CD4-positive, alpha-beta T cell treated with Interleukin-17A for 4 hours (primary cell): ENCODE measurements around the gene PPP2R2C.

ENCODE experiments used
- DNase-seq: peaks from one replicate; pipeline ENCODE4 v3.0.0-alpha.2; 2020; ENCODE audit warnings: mixed read lengths

The PPP2R2C gene

DNA sequence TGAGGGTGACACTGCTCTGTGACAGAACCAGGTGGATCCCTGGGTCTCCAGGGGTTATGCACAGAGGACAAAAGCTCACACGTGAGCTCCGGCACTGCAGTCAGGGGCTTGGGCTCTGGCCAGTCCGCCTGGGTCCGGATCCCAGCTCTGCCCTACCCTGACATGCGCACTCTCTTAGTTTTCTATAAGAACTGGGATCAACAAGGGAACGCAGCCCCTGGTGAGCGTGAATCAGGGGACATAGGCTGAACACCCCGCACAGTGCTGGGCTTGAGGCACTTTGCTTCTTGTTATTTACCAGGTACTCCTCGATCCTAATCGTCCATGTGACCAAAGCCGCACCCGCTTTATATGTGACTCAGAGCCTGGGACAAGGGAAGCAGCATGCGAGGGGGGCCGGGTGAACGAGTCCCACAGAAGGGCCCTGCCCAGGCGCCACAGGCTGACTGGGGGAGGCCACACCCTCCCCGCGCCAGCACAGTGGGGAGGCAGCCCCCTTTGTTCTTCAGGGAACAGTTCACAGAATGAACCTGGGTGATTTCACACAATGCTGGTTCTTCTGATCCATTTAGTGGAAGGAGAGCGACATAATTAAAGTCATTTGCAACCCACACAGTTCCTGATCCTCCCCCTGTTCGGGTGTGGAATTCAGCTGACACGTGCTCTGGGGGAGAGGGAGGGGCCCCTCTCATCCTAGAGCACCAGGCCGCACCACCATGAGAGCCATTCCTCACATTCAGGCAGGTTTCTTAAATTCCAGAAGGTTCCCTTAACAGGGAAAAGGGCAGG is 147.2 kb downstream of the PPP2R2C start:
- DNase-seq, result no peak

DNA sequence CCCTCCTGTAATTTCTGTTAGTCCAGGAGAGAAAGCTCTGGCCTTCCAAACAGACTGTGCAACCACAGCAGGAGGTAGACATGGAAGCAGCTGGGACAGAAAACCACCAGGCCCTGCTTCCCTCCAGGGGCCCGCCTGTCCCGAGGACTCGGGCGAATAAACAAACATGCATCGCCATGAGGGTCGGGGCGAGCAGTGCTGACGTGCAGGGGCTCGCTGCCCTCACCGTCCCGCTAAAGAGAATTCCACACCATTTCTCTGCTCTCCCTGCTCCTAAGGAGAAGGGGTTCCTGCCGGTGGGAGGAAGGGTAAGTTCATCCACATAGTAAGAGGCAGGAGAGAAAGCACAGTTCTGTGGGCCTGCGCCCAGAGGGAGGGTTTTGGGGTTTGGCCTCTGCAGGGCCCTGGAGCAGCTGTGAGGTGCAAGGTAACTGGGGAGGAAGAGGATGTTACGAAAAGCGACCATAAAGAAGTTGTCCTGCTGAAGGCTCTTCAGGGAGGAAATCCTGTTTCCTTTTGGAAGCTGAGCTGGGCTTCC is 147.9 kb downstream of the PPP2R2C start:
- no peak for DNase-seq

DNA sequence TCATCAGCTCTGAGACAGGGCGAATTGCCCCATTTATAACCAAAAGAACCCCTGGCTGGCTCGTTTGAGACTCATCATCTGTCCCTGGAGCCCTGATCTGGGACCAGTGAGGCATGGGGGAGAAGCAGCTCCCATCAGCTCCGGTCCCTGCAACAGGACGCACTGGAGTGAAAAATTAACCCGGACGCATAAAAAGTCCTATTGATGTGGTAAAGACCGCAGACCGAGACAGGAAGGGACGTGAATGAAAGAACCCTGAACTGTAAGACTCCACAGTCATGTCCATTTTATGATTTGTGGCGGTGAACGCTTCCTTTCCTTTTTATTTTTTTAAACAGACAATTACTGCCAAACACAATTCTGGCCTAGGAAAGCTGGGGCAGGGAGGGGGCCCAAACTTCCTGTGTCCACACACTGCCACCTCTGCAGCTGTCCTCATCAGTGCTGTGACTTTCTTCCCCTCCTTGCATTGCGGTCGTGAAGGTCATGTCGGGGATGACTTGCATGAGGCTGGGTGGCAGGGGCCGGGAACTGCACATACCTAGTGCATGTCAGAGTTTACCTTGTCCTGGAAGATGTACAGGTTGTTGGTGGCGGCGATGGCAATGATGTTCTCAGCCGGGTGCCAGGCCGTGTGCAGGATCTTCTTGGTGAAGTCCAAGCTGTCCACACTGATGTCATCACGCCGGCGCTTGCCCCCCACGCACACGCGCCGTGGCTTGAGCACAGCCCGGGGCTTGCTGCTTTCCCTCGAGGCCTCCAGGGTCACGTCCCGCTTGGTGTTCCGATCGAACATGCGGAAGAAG is 149.4 kb downstream of the PPP2R2C start:
- no peak for DNase-seq

DNA sequence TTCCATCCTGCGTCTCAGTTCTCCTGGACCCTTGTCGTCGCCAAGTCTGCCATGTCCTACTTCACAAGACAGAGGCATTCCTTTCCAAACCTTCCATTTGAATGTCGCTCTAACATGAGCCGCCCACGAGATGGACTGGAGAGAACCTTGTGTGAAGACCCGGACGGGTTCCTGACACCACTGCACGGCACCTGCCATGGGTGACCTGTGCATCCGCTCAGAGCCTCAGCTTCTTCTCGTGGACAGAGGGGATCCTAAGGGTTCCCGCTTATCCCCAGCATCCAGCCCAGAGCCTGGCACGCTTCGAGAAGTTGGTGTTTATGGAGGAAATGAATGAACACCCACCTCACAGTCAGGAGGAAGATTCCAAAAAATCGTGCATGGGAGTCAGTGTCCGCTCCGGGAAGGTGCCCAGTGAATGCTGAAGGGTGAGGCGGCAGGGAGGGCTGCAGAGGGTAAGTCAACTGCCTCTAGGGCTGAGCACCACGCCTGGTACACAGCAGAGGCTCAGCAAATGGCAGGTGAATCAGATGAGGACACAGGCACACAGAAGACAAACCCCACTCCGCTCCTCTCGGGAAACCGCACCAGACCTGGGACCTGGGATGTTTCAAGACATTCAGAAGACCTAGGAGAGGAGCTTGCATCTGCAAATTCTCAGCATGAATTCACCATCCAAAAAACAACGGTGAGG is 150.2 kb downstream of the PPP2R2C start:
- no peak for DNase-seq

DNA sequence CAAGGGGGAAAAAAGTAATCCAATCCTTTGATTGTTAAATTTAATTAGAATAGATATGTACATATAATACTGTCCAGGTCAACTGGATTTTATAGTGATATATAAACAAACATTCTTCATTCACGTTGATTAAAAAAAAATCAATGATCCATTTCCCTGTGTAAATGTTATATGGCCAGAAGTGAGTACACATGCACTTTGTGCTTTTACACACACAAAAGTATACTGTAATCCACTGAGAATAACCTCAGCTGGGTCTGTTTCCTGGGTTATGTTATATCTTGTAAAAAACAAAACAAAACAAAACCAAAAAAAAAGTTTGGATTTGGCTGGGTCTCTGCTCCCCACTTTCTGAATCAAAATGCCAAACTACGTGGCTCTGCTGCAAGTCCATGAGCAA is 151.1 kb downstream of the PPP2R2C start:
- no peak for DNase-seq

DNA sequence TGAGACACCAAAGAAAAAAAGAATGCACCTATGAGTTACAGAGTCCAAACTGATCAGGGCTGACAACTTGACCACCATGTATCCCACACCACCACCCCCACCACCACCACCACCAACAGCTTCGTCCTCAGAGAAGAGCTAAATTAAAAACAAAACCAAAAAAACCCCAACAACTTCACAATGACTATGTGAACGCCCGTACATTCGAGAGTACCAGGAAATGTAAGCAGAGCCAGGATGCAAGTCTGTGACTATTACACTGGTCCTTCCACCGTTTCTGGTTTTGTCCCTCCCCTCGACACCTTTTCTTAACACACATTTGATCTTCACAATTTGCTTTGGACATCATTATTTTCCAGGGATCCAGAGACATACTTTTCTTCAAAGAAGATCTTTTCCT is 151.8 kb downstream of the PPP2R2C start:
- no peak for DNase-seq

DNA sequence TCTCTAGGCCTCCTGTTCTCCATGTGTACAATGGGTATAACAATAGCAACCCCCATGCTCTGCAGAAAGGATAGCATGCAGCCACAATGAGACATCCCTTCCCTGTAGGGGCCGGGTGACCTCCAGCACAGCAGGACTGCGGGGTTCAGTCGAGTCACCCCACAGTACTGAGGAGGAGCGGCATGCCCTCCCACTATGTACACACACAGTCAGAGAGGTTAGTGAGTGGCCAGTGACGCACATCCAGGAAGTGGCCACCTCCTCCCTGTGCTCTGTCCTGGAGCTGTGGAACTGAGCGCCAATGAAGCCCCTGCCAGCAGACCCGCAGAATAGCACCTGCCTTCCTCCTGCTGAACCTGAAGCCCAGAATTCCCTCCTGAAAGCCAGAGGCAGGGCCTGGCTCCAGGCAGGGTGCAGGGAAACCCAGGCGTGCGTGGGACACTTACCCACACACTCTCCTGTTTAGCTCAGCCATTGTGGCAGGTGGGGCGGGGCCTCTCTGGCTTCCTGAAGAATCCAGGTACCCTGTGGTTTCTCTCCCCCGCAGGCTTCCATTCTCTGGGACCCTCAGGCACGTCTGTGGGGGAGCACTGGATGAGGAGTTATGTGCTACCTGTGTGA is 152.8 kb downstream of the PPP2R2C start:
- DNase-seq, result no peak

DNA sequence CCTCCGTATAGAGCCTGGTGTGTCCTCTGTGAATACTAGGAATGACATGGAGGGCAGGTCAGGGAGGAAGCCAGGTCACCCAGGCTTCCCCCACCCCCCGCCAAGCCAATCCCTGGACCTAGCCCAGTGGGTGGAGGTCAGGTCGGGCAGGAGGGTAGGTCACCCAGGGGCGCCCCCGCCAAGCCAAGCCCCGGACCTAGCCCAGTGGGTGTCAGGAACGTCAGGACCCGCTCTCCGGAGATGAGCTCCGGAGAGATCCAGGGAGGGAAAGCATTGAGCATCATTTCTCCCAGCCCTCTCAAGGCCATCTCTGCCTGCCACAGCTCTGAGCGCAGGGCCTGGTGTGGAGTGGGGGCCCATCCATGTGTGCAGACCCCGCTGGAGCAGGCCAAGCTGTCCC is 154.2 kb downstream of the PPP2R2C start:
- no peak for DNase-seq

DNA sequence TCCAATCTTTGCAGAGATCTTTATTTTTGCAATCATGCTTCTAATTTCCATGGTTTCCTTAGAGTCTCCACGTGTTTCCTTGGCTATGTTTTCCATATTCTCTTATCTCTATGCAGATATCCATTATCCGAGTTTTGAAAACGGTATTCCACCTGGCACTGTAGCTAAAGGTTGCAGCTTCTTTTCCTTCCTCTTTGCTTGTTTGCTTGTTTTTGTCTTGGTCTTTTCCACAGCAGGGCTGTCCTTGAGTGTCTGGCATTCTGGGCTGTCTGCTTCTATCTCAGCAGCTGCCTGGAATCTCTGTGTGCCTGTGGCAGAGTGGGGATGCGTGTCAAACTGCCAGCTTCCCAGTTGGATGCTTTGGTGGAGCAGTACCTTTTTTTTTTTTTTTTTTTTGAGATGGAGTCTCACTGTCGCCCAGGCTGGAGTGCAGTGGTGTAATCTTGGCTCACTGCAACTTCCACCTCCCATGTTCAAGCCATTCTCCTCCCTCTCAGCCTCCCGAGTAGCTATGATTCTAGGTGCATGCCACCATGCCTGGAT is 155.9 kb downstream of the PPP2R2C start:
- DNase-seq, result no peak

DNA sequence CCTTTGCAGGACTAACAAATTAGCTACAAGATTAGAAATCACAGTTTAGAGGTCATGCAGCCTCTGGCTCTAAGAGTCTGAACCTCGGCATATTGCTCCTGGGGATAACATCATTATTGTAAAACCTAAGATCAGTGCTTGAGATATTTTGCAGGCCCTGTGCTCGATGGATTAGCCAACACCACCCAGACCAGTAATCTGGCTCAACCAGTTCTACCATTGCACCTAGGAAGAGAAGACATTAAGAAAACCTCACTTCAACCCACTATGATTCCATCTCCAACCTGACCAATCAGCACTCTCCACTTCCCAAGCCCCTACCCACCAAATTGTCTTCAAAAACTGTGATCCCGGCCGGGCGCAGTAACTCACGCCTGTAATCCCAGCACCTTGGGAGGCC is 159.2 kb downstream of the PPP2R2C start:
- DNase-seq, result no peak

DNA sequence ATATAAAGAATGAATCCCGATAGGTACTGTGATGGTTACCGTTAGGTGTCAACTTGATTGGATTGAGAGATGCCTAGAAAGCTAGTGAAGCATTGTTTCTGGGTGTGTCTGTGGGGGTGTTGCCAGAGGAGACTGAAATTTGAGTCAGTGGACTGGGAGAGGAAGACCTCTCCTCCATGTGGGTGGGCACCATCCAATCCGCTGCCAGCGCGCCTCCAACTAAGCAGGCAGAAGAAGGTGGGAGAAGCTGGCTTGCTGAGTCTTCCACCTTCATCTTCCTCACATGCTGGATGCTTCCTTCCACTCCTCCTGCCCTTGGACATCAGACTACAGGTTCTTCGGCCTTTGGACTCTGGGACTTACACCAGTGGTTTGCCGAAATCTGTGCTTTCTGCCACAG is 162.6 kb downstream of the PPP2R2C start:
- DNase-seq, result no peak

DNA sequence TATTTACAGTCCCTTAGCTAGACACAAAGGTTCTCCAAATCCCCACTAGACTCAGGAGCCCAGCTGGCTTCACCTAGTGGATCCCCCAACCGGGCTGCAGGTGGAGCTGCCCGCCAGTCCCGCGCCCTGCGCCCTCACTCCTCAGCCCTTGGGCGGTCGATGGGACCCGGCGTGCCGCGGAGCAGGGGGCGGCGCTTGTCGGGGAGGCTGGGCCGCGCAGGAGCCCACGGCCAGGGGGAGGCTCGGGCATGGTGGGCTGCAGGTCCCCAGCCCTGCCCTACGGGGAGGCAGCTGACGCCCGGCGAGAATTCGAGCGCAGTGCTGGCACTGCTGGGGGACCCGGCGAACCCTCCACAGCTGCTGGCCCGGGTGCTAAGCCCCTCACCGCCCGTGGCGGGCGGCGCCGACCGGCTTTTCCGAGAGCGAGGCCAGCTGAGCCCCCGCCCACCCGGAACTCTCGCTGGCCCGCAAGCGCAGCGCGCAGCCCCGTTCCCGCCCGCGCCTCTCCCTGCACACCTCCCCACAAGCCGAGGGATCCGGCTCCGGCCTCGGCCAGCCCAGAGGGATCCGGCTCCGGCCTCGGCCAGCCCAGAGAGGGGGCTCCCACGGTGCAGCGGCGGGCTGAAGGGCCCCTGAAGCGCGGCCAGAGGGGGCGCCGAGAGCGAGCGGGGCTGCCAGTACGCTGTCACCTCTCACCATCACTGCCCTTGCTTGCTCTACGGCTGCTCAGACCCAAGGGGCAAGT is 163.3 kb downstream of the PPP2R2C start:
- DNase-seq, result peak; percentile 20

DNA sequence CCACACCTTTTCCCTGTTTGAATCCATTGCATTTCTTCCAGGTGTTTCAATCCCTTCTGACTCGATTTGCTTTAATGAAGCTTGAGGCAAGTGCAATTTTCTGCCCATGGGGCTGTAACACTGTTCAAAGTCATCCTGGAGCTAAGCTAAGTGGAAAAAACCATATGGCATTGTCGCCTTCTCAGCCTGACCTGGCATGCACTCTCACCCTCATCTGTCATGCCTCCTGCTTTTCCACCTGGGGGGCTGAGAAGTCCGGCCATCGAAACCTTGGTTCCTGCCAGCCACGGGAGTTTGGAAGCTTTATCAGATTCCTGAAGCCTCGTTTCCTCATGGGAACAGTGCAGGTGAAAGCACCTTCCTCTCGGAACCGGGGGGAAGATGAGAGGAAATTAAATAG is 164.5 kb downstream of the PPP2R2C start:
- DNase-seq, result no peak

DNA sequence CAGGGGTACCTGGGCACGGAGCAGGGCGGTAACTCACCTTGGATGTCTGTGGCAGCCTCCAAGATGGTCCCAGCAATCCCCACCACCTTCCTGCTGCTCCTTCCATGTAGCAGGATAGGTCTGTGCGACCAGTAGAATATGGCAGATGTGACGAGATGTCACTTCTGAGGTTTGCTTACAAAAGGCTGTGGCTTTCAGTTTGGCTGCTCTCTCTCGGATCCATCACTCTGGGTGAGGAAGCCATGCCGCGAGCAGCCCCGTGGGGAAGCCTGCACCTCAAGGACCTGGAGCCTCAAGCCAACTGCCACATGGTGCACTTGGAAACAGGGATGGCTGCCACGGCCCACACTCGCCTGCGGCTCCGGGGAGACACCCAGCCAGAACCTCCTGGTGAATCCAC is 165.2 kb downstream of the PPP2R2C start:
- no peak for DNase-seq

DNA sequence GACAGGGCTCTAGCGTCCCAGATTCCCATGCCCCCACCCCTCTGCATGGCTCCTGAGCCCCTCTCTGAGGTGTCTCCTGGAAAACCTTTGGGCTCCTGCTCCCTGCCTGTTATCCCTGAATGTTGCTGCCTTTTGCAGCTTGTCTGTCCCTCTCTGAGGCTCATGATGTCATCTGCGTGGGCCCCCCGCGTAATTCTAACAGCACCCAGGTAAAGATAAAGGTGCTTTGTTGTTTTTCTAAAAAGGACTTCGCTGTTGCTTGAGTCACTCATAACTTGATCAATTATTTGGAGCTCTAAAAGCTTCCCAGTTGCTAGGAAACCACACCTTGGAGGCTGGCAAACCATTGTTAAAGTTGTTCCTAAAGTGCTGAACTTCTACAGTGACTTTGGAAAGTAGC is 166.1 kb downstream of the PPP2R2C start:
- DNase-seq, result no peak

DNA sequence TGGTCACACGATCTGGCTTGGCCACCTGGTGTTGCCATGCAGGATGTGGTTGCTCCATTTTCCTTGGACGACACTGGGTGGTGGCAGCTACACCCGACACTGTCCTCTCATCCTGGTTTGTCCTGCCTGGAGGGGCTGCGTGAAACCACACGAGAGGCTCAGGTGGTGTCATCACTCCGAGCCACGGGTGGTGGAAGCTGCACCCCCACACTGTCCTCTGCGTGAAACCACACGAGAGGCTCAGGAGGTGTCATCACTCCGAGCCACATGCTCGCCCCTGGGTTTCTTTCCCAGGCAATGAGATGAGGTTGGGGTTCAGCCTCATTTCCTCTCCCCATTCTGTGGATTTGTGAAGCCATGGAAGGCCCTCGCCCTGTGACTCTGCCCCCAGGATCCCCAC is 168.5 kb downstream of the PPP2R2C start:
- no peak for DNase-seq

DNA sequence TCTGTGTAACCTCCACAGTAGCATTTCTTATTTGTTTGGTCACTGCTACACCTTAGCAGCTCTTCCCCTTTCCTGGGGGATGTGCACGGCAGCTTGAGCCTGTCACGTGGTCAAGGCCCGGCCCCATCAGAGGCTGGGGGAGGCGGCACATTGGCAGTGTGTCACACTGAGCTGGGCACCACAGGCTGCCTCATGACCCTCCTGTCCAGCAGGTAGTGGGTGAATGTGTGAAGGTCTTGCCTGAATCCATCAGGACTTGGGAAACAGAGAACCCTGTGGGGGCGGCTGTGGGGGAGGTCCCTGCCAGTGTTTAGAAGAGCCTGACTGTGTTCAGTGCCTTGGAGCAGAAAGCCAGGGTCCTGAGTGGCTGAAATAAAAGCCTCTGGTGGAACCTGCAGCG is 169.5 kb downstream of the PPP2R2C start:
- DNase-seq, result no peak

DNA sequence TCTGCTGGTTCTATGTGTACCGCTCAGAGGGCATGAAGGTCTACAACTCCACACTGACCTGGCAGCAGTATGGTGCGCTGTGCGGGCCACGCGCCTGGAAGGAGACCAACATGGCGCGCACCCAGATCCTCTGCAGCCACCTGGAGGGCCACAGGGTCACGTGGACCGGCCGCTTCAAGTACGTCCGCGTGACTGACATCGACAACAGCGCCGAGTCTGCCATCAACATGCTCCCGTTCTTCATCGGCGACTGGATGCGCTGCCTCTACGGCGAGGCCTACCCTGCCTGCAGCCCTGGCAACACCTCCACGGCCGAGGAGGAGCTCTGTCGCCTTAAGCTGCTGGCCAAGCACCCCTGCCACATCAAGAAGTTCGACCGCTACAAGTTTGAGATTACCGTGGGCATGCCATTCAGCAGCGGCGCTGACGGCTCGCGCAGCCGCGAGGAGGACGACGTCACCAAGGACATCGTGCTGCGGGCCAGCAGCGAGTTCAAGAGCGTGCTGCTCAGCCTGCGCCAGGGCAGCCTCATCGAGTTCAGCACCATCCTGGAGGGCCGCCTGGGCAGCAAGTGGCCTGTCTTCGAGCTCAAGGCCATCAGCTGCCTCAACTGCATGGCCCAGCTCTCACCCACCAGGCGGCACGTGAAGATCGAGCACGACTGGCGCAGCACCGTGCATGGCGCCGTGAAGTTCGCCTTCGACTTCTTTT is 170.5 kb downstream of the PPP2R2C start:
- no peak for DNase-seq

DNA sequence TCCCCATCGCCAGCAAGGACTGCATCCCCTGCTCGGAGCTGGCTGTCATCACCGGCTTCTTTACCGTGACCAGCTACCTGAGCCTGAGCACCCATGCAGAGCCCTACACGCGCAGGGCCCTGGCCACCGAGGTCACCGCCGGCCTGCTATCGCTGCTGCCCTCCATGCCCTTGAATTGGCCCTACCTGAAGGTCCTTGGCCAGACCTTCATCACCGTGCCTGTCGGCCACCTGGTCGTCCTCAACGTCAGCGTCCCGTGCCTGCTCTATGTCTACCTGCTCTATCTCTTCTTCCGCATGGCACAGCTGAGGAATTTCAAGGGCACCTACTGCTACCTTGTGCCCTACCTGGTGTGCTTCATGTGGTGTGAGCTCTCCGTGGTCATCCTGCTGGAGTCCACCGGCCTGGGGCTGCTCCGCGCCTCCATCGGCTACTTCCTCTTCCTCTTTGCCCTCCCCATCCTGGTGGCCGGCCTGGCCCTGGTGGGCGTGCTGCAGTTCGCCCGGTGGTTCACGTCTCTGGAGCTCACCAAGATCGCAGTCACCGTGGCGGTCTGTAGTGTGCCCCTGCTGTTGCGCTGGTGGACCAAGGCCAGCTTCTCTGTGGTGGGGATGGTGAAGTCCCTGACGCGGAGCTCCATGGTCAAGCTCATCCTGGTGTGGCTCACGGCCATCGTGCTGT is 171.2 kb downstream of the PPP2R2C start:
- no peak for DNase-seq

DNA sequence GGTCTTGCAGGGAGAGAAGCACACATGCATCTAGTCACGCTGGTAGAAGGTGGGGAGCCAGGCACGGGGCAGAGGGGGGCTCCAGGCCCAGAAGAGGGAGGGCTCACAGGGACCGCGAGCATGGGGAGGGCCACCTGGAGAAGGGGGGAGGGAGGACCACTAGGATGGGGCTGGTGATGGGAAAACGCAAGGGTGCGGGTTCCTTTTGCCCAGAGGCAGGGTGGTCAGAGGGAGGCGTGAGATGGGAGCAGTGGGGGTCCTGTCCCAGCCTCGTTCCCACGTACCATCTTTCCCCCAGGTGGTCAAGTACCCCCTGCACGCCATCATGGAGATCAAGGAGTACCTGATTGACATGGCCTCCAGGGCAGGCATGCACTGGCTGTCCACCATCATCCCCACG is 172.1 kb downstream of the PPP2R2C start:
- no peak for DNase-seq

DNA sequence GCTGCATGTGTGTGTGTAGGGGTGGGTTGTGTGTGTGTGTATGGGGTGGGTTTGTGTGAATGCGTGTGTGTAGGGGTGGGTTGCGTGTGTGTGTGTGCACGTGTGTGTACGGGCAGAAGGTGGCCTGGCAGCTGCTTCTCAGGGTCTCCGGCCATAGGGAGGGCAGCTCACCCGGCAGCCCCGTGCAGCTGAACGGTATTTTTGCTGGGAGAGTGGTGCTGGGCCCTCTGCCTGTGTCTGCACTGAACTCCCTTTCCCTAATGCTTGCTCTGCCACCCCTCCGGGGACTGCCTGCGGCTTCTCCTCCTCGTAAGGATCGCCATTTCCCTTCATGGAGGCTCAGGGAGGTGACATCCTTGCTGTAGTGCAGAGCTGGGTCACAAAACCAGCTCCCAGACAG is 172.5 kb downstream of the PPP2R2C start:
- no peak for DNase-seq
